Caco-2 (cell line): ENCODE results near the gene DRAM2. TPM values are rescaled to one million over a fixed set of nuclear protein-coding genes. Genes with fewer than 3 reads are reported as not detected.
"Not testable (repeated sequence)": the region's sequence is repeated elsewhere in the genome, so short reads cannot be mapped to it uniquely, and the experiment has no call there.

Experiments used
- BruUV-seq: library from RNA; stranded (reverse); fragments of 400-500 nt; replicated peaks from 2 replicates; lab custom pipeline; 2021; lab: Mats Ljungman, UMichigan
- CTCF ChIA-PET: fragments of 300-600 bp; sonication (Branson Sonifier 250); formaldehyde crosslinking; loops from one replicate; lab custom pipeline; 2022; ENCODE audit warnings: antibody characterized with exemption; lab: Charles Lee
- POLR2A ChIA-PET: fragments of 300-600 bp; sonication (Branson Sonifier 250); formaldehyde crosslinking; loops from one replicate; lab custom pipeline; 2022; ENCODE audit warnings: antibody characterized with exemption; lab: Charles Lee
- DNase-seq, 2 experiments: peaks; one replicate each; pipeline versions ENCODE4 v3.0.0 to v3.0.0-alpha.2; 2020 to 2022
- H3K27me3 ChIP-seq: replicated peaks from 2 replicates; pipeline ENCODE4 v1.6.0; 2011; ENCODE audit warnings: low read length; ENCODE audit not compliant: control insufficient read depth, insufficient read depth
- H3K36me3 ChIP-seq: 2 replicates; pipeline ENCODE4 v1.5.1; 2011; ENCODE audit warnings: low read length; ENCODE audit not compliant: control insufficient read depth, insufficient read depth
- H3K4me1 ChIP-seq: fragments of 250-450 bp; sonication (Bioruptor Pico); 2 replicates; pipeline ENCODE4 v1.5.1; 2020; ENCODE audit warnings: mild to moderate bottlenecking
- H3K4me3 ChIP-seq: 2 replicates; pipeline ENCODE4 v1.5.1; 2011; ENCODE audit warnings: low read depth, mild to moderate bottlenecking, control low read depth, low read length
- H3K9me3 ChIP-seq: fragments of 250-450 bp; sonication (Bioruptor Pico); 2 replicates; pipeline ENCODE4 v1.5.1; 2020; ENCODE audit warnings: mild to moderate bottlenecking, moderate library complexity
- H3K27ac Mint-ChIP-seq: one replicate; pipeline ENCODE4 v1.8.0; 2022; ENCODE audit warnings: mixed read lengths; ENCODE audit not compliant: unreplicated experiment
- H3K27me3 Mint-ChIP-seq: one replicate; pipeline ENCODE4 v1.8.0; 2022; ENCODE audit warnings: mixed read lengths; ENCODE audit not compliant: insufficient read depth, unreplicated experiment
- H3K36me3 Mint-ChIP-seq: one replicate; pipeline ENCODE4 v1.8.0; 2022; ENCODE audit warnings: mild to moderate bottlenecking, mixed read lengths; ENCODE audit not compliant: insufficient read depth, unreplicated experiment
- H3K4me1 Mint-ChIP-seq: one replicate; pipeline ENCODE4 v1.8.0; 2022; ENCODE audit warnings: low read depth, mixed read lengths; ENCODE audit not compliant: unreplicated experiment
- H3K4me3 Mint-ChIP-seq: one replicate; pipeline ENCODE4 v1.8.0; 2022; ENCODE audit warnings: mild to moderate bottlenecking, moderate library complexity, mixed read lengths; ENCODE audit not compliant: unreplicated experiment
- H3K9me3 Mint-ChIP-seq: one replicate; pipeline ENCODE4 v1.8.0; 2022; ENCODE audit warnings: mixed read lengths; ENCODE audit not compliant: unreplicated experiment
- CTCF ChIP-seq, 2 experiments: fragments of 200-600 bp in 1 of 2; IDR thresholded peaks; 1 replicate in 1 of 2; 2 replicates in 1 of 2; pipeline versions ENCODE4 v1.5.1 to v1.8.0; 2011 to 2022; ENCODE audit warnings: antibody characterized with exemption in 1 of 2, control low read depth in 1 of 2, inconsistent platforms in 1 of 2, low read depth in 1 of 2, low read length in 1 of 2, mild to moderate bottlenecking in 1 of 2, moderate library complexity in 1 of 2; ENCODE audit not compliant: insufficient read depth in 1 of 2, severe bottlenecking in 1 of 2, unreplicated experiment in 1 of 2
- intact Hi-C: fragments of 100-400 bp; cut with micrococcal nuclease; formaldehyde crosslinking; loops from one replicate; pipeline ENCODE4 v1.10.0; 2022; ENCODE audit not compliant: unreplicated experiment
- total RNA-seq: library from RNA; stranded (reverse); gene quantifications from 2 replicates; pipeline ENCODE4 v1.2.3, GENCODE V29; 2022

Gene DRAM2
- total RNA-seq, 1 experiment from 2014 or later = 29.0 TPM

DNA sequence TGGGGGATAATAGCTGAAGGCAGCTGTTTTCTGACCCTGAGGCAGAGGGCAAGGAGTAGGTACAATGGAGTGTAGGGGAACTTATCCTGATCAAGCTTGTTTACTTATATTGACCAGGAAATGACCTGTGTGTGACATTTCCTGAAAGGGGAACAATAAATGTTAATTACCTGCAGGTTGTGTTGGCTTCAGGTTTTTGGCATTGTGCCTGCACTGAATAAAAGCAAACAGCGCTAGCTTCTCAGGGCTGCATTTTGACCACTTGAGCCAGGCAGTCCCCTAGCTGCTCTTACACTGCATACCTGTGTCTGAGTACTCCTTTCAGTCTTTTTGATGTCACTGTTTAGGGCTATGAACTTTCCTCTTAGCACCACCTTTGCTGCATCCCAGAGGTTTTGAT, 40.6 kb downstream of the DRAM2 start:
- peaks cover 47% of the 10 kb centered on the region for H3K9me3 Mint-ChIP-seq
- DNase-seq = no peak
- H3K36me3 ChIP-seq = no peaks in the 10 kb centered on the region
- H3K4me3 ChIP-seq = no peak overlapping the region
- ChIA-PET CTCF (no interaction called here), POLR2A (no interaction called here)
- H3K27me3 Mint-ChIP-seq = no peaks in the 10 kb centered on the region
- TF ChIP-seq CTCF (IDR thresholded peaks at IDR 0.05; ENCODE audit: insufficient read depth in 1 of 2, low read depth in 1 of 2, low read length in 1 of 2, severe bottlenecking in 1 of 2, unreplicated experiment in 1 of 2) = no peak
- BruUV-seq = no TSS peak
- H3K36me3 Mint-ChIP-seq = peaks cover 8% of the 10 kb centered on the region
- no peaks in the 10 kb centered on the region; the same call in 1 of the 2 replicates for H3K4me1 ChIP-seq
- H3K4me1 Mint-ChIP-seq = no peaks in the 10 kb centered on the region
- H3K27me3 ChIP-seq = no peaks in the 10 kb centered on the region
- no peaks in the 10 kb centered on the region for H3K9me3 ChIP-seq
- H3K4me3 Mint-ChIP-seq = no peak overlapping the region
- no peak overlapping the region for H3K27ac Mint-ChIP-seq
- intact Hi-C loops = no loop called here

GRCh38 chr1:111097356-111098099, 42.4 kb downstream of the DRAM2 start:
- no peak for TF ChIP-seq CTCF (IDR thresholded peaks at IDR 0.05; ENCODE audit: insufficient read depth in 1 of 2, low read depth in 1 of 2, low read length in 1 of 2, severe bottlenecking in 1 of 2, unreplicated experiment in 1 of 2)
- CTCF ChIA-PET = no interaction called here
- Mint-ChIP-seq H3K36me3 (peaks cover 8% of the 10 kb centered on the region), H3K9me3 (peaks cover 42% of the 10 kb centered on the region), H3K27ac (no peak overlapping the region), H3K4me1 (no peaks in the 10 kb centered on the region), H3K27me3 (no peaks in the 10 kb centered on the region), H3K4me3 (no peak overlapping the region)
- intact Hi-C loops = no loop called here
- no peaks in the 10 kb centered on the region for H3K9me3 ChIP-seq
- POLR2A ChIA-PET = no interaction called here
- H3K36me3 ChIP-seq = no peaks in the 10 kb centered on the region
- DNase-seq = no peak
- H3K27me3 ChIP-seq = no peaks in the 10 kb centered on the region
- H3K4me1 ChIP-seq = no peaks in the 10 kb centered on the region; the same call in 1 of the 2 replicates
- H3K4me3 ChIP-seq = no peak overlapping the region
- no TSS peak for BruUV-seq

DNA sequence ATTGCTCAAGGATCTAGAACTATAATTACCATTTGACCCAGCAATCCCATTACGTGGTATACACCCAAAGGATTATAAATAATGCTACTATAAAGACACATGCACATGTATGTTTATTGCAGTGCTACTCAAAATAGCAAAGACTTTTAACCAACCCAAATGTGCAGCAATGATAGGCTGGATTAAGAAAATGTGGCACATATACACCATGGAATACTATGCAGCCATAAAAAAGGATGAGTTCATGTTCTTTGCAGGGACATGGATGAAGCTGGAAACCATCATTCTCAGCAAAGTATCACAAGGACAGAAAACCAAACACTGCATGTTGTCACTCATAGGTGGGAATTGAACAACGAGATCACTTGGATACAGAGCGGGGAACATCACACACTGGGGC, 44.5 kb downstream of the DRAM2 start:
- H3K4me3 ChIP-seq, H3K27me3 Mint-ChIP-seq, DNase-seq, H3K36me3 ChIP-seq, intact Hi-C loops, H3K4me1 ChIP-seq, H3K27ac Mint-ChIP-seq, H3K9me3 ChIP-seq, H3K4me1 Mint-ChIP-seq, H3K4me3 Mint-ChIP-seq, H3K36me3 Mint-ChIP-seq, CTCF ChIA-PET, H3K27me3 ChIP-seq, BruUV-seq, POLR2A ChIA-PET: not testable (repeated sequence)
- peaks cover 30% of the 10 kb centered on the region for H3K9me3 Mint-ChIP-seq
